ENCODE data around the gene MEI4.

MEI4 gene

DNA sequence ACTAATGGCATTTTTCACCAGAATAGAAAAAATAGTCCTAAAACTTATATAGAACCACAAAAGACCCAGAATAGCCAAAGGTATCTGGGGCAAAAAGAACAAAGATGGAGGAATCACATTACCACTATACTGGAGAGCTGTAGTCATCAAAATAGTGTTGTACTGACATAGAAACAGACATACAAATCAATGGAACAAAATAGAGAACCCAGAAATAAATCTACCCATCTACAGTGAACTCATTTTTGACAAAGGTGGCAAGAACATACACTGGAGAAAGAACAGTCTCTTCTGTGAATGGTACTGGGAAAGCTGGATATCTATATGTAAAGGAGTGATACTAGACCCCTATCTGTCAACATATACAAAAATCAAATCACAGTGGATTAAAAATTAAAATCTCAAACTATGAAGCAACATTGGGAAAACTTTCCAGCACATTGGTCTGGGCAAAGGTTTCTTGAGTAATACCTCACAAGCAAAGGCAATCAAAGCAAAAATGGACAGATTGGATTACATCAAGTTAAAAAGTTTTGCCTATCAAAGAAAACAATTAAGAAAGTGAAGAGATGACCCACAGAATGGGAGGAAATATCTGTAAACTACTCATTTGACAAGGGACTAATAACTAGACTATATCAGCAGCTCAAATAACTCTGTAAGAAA is 120.5 kb downstream of the MEI4 start:
- no peak overlapping the region for H3K4me3 ChIP-seq (ENCODE audit: low read depth, low read length)
- H3K36me3 ChIP-seq (ENCODE audit: control insufficient read depth, insufficient read depth, low read length) = no peaks in the 10 kb centered on the region
- no peaks in the 10 kb centered on the region for H3K9me3 ChIP-seq (ENCODE audit: control insufficient read depth, insufficient read depth, low read length)
- H3K27me3 ChIP-seq (ENCODE audit: control insufficient read depth, insufficient read depth, low read length) = no peaks in the 10 kb centered on the region
- H3K9ac ChIP-seq (ENCODE audit: low read depth, low read length) = no peak overlapping the region
- no peaks in the 10 kb centered on the region for H3K4me1 ChIP-seq (ENCODE audit: control insufficient read depth, insufficient read depth, low read length)

DNA sequence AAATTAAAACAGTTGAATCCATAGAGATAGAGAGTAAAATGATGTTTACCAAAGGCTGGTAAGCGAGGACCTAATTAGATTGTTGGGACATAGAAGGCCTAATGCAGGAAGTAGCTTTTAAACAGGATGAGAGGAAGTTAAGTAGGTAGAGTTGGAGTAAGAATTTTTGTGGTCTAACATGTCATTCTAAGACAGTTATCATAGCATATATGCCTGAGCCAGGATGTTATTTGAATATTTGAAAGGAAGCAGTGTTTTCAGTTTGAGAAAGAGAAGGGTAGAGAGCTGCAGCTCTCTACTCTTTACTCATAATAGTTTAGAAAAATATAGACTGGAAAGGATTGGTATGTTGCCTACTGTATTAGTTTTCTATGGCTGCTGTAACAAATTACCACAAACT is 121.6 kb downstream of the MEI4 start:
- no peaks in the 10 kb centered on the region for H3K9me3 ChIP-seq (ENCODE audit: control insufficient read depth, insufficient read depth, low read length)
- H3K4me1 ChIP-seq (ENCODE audit: control insufficient read depth, insufficient read depth, low read length) = no peaks in the 10 kb centered on the region
- no peaks in the 10 kb centered on the region for H3K27me3 ChIP-seq (ENCODE audit: control insufficient read depth, insufficient read depth, low read length)
- no peaks in the 10 kb centered on the region for H3K36me3 ChIP-seq (ENCODE audit: control insufficient read depth, insufficient read depth, low read length)
- no peak overlapping the region for H3K4me3 ChIP-seq (ENCODE audit: low read depth, low read length)
- no peak overlapping the region for H3K9ac ChIP-seq (ENCODE audit: low read depth, low read length)

DNA sequence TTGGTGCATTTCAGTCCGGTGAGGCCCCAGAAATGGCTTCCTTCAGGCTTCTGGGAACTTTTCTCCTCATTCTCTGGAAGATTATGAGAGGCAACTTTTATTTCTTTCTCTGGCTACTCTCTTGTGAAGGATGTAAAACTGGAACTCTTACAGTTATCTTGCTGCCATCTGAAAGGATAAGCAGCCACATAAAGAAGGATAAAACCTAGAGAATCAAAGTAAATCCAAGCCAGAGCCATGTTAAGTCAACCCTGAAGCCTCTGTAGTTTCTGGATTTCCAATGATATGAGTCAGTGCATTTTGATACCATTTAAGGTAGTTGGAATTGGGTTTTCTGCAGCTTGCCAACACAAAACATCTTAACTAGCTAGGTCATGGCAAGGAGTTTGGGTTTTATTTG is 123.6 kb downstream of the MEI4 start:
- no peaks in the 10 kb centered on the region for H3K36me3 ChIP-seq (ENCODE audit: control insufficient read depth, insufficient read depth, low read length)
- H3K9ac ChIP-seq (ENCODE audit: low read depth, low read length) = no peak overlapping the region
- H3K9me3 ChIP-seq (ENCODE audit: control insufficient read depth, insufficient read depth, low read length) = no peaks in the 10 kb centered on the region
- H3K4me3 ChIP-seq (ENCODE audit: low read depth, low read length) = no peak overlapping the region
- no peaks in the 10 kb centered on the region for H3K4me1 ChIP-seq (ENCODE audit: control insufficient read depth, insufficient read depth, low read length)
- no peaks in the 10 kb centered on the region for H3K27me3 ChIP-seq (ENCODE audit: control insufficient read depth, insufficient read depth, low read length)

DNA sequence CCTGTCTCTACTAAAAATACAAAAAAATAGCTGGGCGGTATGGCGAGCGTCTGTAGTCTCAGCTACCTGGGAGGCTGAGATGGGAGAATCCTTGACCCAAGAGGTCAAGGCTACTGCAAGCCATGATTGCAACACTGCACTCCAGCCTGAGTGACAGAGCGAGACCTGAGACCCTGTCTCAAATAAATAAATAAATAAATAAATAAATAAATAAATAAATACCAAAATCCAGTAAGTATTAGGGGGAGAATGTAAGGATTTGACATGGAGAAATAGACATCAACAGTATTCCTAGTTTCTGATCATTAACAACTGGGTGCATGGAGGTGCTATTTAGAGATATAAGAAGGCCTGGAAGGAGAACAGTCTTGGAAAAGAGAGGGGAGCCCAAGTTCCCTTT is 125.7 kb downstream of the MEI4 start:
- Histone ChIP-seq H3K4me3 (ENCODE audit: low read depth, low read length) (no peak overlapping the region), H3K27me3 (ENCODE audit: control insufficient read depth, insufficient read depth, low read length) (no peaks in the 10 kb centered on the region), H3K9ac (ENCODE audit: low read depth, low read length) (no peak overlapping the region), H3K4me1 (ENCODE audit: control insufficient read depth, insufficient read depth, low read length) (no peaks in the 10 kb centered on the region), H3K9me3 (ENCODE audit: control insufficient read depth, insufficient read depth, low read length) (no peaks in the 10 kb centered on the region), H3K36me3 (ENCODE audit: control insufficient read depth, insufficient read depth, low read length) (no peaks in the 10 kb centered on the region)

DNA sequence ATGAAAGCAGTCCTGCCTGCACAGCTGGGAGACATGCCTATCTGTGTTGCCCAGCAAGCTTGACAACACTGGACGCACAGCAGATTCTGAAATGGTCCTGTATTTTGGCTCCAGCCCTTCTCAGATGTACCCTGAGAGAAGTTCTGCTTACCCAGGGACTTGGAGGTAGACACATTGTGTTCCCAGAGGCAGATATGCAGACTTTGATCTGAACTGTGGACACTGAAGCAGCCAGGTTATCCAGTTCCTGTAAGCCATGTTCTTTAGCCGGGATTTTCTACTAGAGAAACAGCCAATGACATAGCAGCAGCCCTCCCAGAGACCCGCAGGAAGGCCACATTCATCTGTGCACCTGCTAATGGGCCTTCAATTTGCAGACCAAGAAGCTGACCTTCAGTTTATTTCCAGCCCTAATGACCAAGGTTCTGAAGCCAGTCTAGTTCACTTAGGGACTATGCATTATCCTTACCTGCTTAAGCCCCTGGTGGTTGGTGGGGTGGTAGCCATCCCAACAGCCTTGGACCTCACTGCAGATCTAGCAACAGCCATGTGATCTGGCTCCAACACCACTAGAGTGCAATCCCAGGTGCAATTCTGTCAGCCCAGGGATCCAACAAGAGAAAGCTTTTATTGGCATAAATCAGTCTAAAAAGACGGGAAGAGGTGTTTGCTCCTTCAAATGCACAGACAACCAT is 134.2 kb downstream of the MEI4 start:
- Histone ChIP-seq H3K36me3 (ENCODE audit: control insufficient read depth, insufficient read depth, low read length) (no peaks in the 10 kb centered on the region), H3K27me3 (ENCODE audit: control insufficient read depth, insufficient read depth, low read length) (no peaks in the 10 kb centered on the region), H3K4me1 (ENCODE audit: control insufficient read depth, insufficient read depth, low read length) (no peaks in the 10 kb centered on the region), H3K9me3 (ENCODE audit: control insufficient read depth, insufficient read depth, low read length) (no peaks in the 10 kb centered on the region), H3K9ac (ENCODE audit: low read depth, low read length) (no peak overlapping the region), H3K4me3 (ENCODE audit: low read depth, low read length) (no peak overlapping the region)

DNA sequence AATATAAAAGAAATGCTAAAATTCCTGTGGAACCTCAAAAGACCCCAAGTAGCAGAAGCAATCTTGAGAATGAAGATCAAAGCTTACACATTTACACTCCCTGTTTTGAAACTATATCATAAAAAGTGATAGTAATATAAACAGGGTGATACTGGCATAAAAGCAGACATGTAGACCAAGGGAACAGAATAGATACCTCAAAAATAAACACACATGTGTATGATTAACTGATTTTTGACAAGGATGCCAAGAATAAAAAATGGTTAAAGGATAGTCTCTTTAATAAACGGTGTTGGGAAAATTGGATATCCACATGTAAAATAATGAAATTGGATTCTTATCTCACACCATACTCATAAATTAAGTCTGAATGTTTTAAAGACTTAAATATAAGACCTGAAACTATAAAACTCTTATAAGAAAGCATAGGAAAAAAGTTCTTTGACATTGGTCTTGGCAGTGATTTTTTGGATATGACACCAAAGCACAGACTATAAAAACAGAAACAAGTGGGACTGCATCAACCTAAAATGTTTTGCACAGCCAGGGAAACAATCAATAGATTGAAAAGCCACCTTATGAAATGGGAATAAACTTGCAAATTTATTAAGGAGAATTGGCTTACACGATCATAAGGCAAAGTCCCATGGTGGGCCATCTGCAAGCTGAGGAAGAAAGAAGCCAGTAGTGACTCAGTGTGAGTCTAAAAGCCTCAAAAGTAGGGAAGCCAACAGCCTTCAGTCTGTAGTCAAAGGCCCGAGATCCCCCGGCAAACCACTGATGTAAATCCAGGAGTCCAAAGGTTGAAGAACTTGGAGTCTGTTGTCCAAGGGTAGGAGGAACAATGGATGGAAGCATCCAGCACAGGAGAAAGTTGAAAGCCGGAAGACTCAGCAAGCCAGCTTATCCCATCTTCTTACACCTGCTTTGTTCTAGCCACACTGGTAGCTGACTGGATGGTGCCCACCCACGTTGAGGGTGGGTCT is 144.3 kb downstream of the MEI4 start:
- Histone ChIP-seq H3K4me1 (ENCODE audit: control insufficient read depth, insufficient read depth, low read length) (no peaks in the 10 kb centered on the region), H3K9me3 (ENCODE audit: control insufficient read depth, insufficient read depth, low read length) (no peaks in the 10 kb centered on the region), H3K36me3 (ENCODE audit: control insufficient read depth, insufficient read depth, low read length) (no peaks in the 10 kb centered on the region), H3K4me3 (ENCODE audit: low read depth, low read length) (no peak overlapping the region), H3K27me3 (ENCODE audit: control insufficient read depth, insufficient read depth, low read length) (no peaks in the 10 kb centered on the region), H3K9ac (ENCODE audit: low read depth, low read length) (no peak overlapping the region)

DNA sequence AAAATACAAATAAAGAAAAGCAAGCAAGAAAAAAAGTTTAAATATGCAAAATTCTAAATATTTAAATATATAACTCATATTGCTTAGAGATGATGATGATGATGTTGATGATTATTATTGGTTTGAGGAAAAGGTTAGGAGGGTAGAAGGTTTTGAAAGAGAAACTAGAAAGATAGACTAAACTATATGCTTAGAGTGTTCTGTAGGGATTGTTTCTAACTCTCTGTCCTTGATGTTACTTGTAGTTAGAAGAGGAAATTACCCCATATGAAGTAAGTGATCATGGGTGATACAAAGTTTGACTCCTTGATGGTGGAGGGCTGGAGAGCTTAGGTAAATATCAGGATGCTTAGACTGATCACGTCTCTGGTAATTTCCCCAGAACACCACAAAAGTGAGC is 159.5 kb downstream of the MEI4 start:
- peaks cover 9% of the 10 kb centered on the region for H3K4me1 ChIP-seq (ENCODE audit: control insufficient read depth, insufficient read depth, low read length)
- no peak overlapping the region for H3K9ac ChIP-seq (ENCODE audit: low read depth, low read length)
- H3K27me3 ChIP-seq (ENCODE audit: control insufficient read depth, insufficient read depth, low read length) = no peaks in the 10 kb centered on the region
- H3K4me3 ChIP-seq (ENCODE audit: low read depth, low read length) = no peak overlapping the region
- H3K9me3 ChIP-seq (ENCODE audit: control insufficient read depth, insufficient read depth, low read length) = no peaks in the 10 kb centered on the region
- H3K36me3 ChIP-seq (ENCODE audit: control insufficient read depth, insufficient read depth, low read length) = no peaks in the 10 kb centered on the region

DNA sequence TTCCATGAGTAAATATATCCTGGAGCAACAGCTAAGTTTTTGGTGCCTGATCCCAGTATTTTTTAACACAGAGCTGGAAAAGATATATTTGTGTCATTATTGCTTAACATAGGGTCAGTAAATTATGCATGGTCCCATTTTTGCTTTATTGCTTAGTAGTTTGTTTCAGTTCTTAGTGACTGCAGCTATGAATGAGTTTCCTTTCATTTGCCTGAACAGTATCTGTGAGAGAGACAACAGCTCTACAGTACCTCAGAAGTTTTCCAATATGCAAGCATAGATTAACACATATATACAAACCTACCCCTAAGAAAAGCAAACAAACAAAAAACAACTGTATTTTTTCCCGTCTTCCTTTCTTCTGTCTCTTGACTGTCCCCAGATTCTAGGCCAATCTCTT is 160.3 kb downstream of the MEI4 start:
- Histone ChIP-seq H3K9ac (ENCODE audit: low read depth, low read length) (no peak overlapping the region), H3K9me3 (ENCODE audit: control insufficient read depth, insufficient read depth, low read length) (no peaks in the 10 kb centered on the region), H3K27me3 (ENCODE audit: control insufficient read depth, insufficient read depth, low read length) (no peaks in the 10 kb centered on the region), H3K4me1 (ENCODE audit: control insufficient read depth, insufficient read depth, low read length) (peaks cover 9% of the 10 kb centered on the region), H3K4me3 (ENCODE audit: low read depth, low read length) (no peak overlapping the region), H3K36me3 (ENCODE audit: control insufficient read depth, insufficient read depth, low read length) (no peaks in the 10 kb centered on the region)

DNA sequence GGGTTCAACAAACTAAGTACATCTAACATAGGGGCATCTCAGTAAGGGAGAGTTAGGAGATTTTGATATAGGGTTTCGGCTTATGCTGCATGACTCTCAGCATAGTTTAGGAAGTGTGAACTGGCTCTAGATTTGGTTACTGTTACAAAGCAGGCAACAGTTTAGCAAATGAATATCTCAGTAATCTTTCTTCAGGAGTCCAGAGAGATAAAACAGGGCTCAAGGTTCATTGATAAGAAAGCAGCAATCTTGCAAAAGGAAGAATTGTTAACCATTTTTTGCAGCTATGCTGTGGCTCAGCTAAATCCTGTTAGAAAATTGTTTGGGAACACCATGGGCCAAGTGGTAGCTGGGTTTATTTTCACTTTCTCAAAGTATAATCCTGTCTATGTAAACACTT is 161.3 kb downstream of the MEI4 start:
- no peaks in the 10 kb centered on the region for H3K9me3 ChIP-seq (ENCODE audit: control insufficient read depth, insufficient read depth, low read length)
- H3K9ac ChIP-seq (ENCODE audit: low read depth, low read length) = no peak overlapping the region
- H3K4me1 ChIP-seq (ENCODE audit: control insufficient read depth, insufficient read depth, low read length) = peaks cover 9% of the 10 kb centered on the region
- no peak overlapping the region for H3K4me3 ChIP-seq (ENCODE audit: low read depth, low read length)
- H3K27me3 ChIP-seq (ENCODE audit: control insufficient read depth, insufficient read depth, low read length) = no peaks in the 10 kb centered on the region
- no peaks in the 10 kb centered on the region for H3K36me3 ChIP-seq (ENCODE audit: control insufficient read depth, insufficient read depth, low read length)

DNA sequence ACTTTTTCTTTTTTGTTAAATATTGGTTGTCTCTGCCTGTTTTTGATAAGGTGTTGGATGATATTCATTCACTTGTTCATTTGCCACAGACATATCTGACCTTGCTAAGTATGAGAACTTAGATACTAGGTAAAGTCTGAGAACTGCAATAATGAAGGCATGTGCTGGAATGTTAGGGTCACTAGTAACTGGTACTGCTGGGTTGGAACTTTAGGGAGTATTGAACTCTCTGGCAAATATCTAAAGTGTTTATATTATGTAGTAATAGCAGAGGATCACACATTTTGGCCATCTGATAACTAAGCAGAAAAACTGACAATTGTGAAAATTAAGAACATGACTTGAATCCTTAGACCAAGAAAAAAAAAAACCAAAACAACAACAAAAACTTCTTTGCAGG is 162.7 kb downstream of the MEI4 start:
- Histone ChIP-seq H3K27me3 (ENCODE audit: control insufficient read depth, insufficient read depth, low read length) (no peaks in the 10 kb centered on the region), H3K9me3 (ENCODE audit: control insufficient read depth, insufficient read depth, low read length) (no peaks in the 10 kb centered on the region), H3K4me1 (ENCODE audit: control insufficient read depth, insufficient read depth, low read length) (peaks cover 7% of the 10 kb centered on the region), H3K9ac (ENCODE audit: low read depth, low read length) (no peak overlapping the region), H3K4me3 (ENCODE audit: low read depth, low read length) (no peak overlapping the region), H3K36me3 (ENCODE audit: control insufficient read depth, insufficient read depth, low read length) (no peaks in the 10 kb centered on the region)

DNA sequence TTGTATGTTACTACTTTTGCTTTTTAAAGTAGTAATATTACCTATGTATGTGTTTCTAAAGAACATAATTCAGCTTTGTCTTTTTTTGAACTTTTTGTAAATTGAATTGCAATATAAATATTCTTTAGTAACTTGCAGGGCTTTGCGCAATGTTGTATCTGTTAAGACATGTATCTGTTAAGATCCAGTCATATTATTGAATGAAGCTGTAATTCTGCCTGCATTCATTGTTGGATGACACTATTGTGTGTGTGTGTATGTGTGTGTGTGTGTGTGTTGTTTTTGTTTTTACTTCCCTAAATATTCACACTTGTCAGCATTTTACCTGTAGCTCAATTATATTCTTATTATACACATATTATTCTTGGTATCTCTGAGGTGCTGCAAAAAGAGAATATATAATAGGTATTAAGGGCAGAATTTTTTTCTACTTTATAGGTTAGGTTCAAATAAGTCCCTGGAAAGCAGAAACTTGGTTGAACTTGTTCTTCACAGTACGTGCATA is 164.0 kb downstream of the MEI4 start:
- no peaks in the 10 kb centered on the region for H3K36me3 ChIP-seq (ENCODE audit: control insufficient read depth, insufficient read depth, low read length)
- H3K27me3 ChIP-seq (ENCODE audit: control insufficient read depth, insufficient read depth, low read length) = no peaks in the 10 kb centered on the region
- peaks cover 7% of the 10 kb centered on the region for H3K4me1 ChIP-seq (ENCODE audit: control insufficient read depth, insufficient read depth, low read length)
- H3K9me3 ChIP-seq (ENCODE audit: control insufficient read depth, insufficient read depth, low read length) = no peaks in the 10 kb centered on the region
- no peak overlapping the region for H3K9ac ChIP-seq (ENCODE audit: low read depth, low read length)
- H3K4me3 ChIP-seq (ENCODE audit: low read depth, low read length) = no peak overlapping the region
